ENCODE measurements around the gene PCDHGA1.

Gene PCDHGA1

GRCh38 chr5:141320225-141321169 lies 9.8 kb upstream of the PCDHGA1 start, which contains the start of gene TAF7:
Gene TAF7, minus strand, starts transcription at chr5:141320784. Its CDS starts 740 bp downstream, at chr5:141320044.
- TF ChIP-seq CTCF (IDR thresholded peaks at IDR 0.05) = peak; percentile 95

- TF ChIP-seq CTCF (IDR thresholded peaks at IDR 0.05) = no peak
Measured at GRCh38 chr5:141322261-141322660, 8.1 kb upstream of the PCDHGA1 start.

- peak; percentile 71 for TF ChIP-seq CTCF (IDR thresholded peaks at IDR 0.05)
Measured at GRCh38 chr5:141326088-141326854, 4.0 kb upstream of the PCDHGA1 start.

GRCh38 chr5:141328231-141328630 lies 2.1 kb upstream of the PCDHGA1 start:
- no peak for TF ChIP-seq CTCF (IDR thresholded peaks at IDR 0.05)

GRCh38 chr5:141338538-141339306 lies 8.4 kb downstream of the PCDHGA1 start, which contains the start of gene PCDHGA2:
Gene PCDHGA2, plus strand, starts transcription at chr5:141338760.
- TF ChIP-seq CTCF (IDR thresholded peaks at IDR 0.05) = peak; percentile 48

- TF ChIP-seq CTCF (IDR thresholded peaks at IDR 0.05) = no peak
Measured at GRCh38 chr5:141342773-141343172, 12.5 kb downstream of the PCDHGA1 start.

Measured in LNCAP (cell line).